Endothelial cell of umbilical vein (primary cell): ENCODE measurements around the gene PADI6.

Experiments
- CTCF ChIP-seq, 2 donors: IDR thresholded peaks; 1 replicate in 1 of 2; 2 replicates in 1 of 2; pipeline ENCODE4 v1.5.1; 2011; ENCODE audit warnings: low read length in 2 of 2, mild to moderate bottlenecking in 2 of 2, moderate library complexity in 2 of 2, control low read depth in 1 of 2, inconsistent platforms in 1 of 2, low read depth in 1 of 2; ENCODE audit not compliant: insufficient read depth in 1 of 2; ENCODE audit errors: extremely low read depth in 1 of 2
- EZH2 ChIP-seq: IDR thresholded peaks from 2 replicates; pipeline ENCODE4 v1.6.1; 2012; ENCODE audit warnings: borderline replicate concordance, low read depth, mild to moderate bottlenecking, moderate library complexity, low read length, inconsistent platforms; ENCODE audit not compliant: severe bottlenecking
- JUN ChIP-seq: IDR thresholded peaks from 2 replicates; pipeline ENCODE4 v1.6.1; 2011; ENCODE audit warnings: borderline replicate concordance, low read depth; ENCODE audit not compliant: insufficient read length, insufficient read depth
- MAX ChIP-seq: IDR thresholded peaks from 2 replicates; pipeline ENCODE4 v1.6.1; 2011; ENCODE audit not compliant: insufficient read depth, insufficient read length
- MYC ChIP-seq: IDR thresholded peaks from one replicate; pipeline ENCODE4 v1.6.1; 2011; ENCODE audit warnings: mild to moderate bottlenecking, low read depth, low read length
- POLR2A ChIP-seq: IDR thresholded peaks from 2 replicates; pipeline ENCODE4 v1.6.1; 2012; ENCODE audit warnings: low read depth, mild to moderate bottlenecking, control low read depth, low read length
- POLR2AphosphoS5 ChIP-seq: IDR thresholded peaks from 2 replicates; pipeline ENCODE4 v1.6.1; 2012; ENCODE audit warnings: low read depth, mild to moderate bottlenecking, control low read depth, low read length, moderate library complexity; ENCODE audit not compliant: insufficient read depth

- TF ChIP-seq CTCF (IDR thresholded peaks at IDR 0.05; ENCODE audit: extremely low read depth in 1 of 2, insufficient read depth in 1 of 2, low read depth in 1 of 2, low read length in 2 of 2): no peak
- no peak for TF ChIP-seq EZH2
- TF ChIP-seq POLR2A: no peak
- no peak for TF ChIP-seq POLR2AphosphoS5
- no peak for TF ChIP-seq MYC
- no peak for TF ChIP-seq MAX
- TF ChIP-seq JUN: no peak
Measured at GRCh38 chr1:17381161-17381560, 9.2 kb downstream of the PADI6 start.
